Neural progenitor cell (in vitro differentiated cells): ENCODE measurements around the gene PDE1C. TPM values are rescaled to one million over a fixed set of nuclear protein-coding genes. Genes with fewer than 3 reads are reported as not detected.

Source experiments
- DNase-seq: peaks from one replicate; pipeline ENCODE4 v3.0.0-alpha.2; 2016; ENCODE audit warnings: low spot score
- H2AFZ ChIP-seq: fragments of 200-600 bp; sonication (generic); replicated peaks from 2 replicates; pipeline ENCODE4 v1.6.1; 2016; ENCODE audit warnings: antibody characterized with exemption
- H3F3A ChIP-seq: fragments of 200-600 bp; sonication (generic); 2 replicates; pipeline ENCODE4 v1.6.1; 2016; ENCODE audit warnings: antibody characterized with exemption, low read depth
- H3K27ac ChIP-seq: fragments of 200-600 bp; sonication (generic); 2 replicates; pipeline ENCODE4 v1.5.1; 2016; ENCODE audit warnings: mild to moderate bottlenecking
- H3K27me3 ChIP-seq: fragments of 200-600 bp; sonication (generic); 2 replicates; pipeline ENCODE4 v1.6.1; 2016; ENCODE audit warnings: mild to moderate bottlenecking, moderate library complexity
- H3K36me3 ChIP-seq: fragments of 200-600 bp; sonication (generic); 2 replicates; pipeline ENCODE4 v1.5.1; 2016
- H3K4me1 ChIP-seq: fragments of 200-600 bp; sonication (generic); 2 replicates; pipeline ENCODE4 v1.6.1; 2016; ENCODE audit warnings: mixed run types
- H3K4me2 ChIP-seq: fragments of 200-600 bp; sonication (generic); 2 replicates; pipeline ENCODE4 v1.6.1; 2016
- H3K4me3 ChIP-seq: fragments of 200-600 bp; sonication (generic); 2 replicates; pipeline ENCODE4 v1.5.1; 2016
- H3K79me2 ChIP-seq: fragments of 200-600 bp; sonication (generic); 2 replicates; pipeline ENCODE4 v1.6.1; 2016; ENCODE audit warnings: low read depth
- H3K9ac ChIP-seq: fragments of 200-600 bp; sonication (generic); 2 replicates; pipeline ENCODE4 v1.6.1; 2016
- H3K9me3 ChIP-seq: fragments of 200-600 bp; sonication (generic); 2 replicates; pipeline ENCODE4 v1.5.1; 2016; ENCODE audit warnings: low read depth
- H4K20me1 ChIP-seq: fragments of 200-600 bp; sonication (generic); 2 replicates; pipeline ENCODE4 v1.6.1; 2016; ENCODE audit warnings: low read depth
- H3K27ac Mint-ChIP-seq: 3 replicates; pipeline ENCODE4 v1.8.0; 2021; ENCODE audit warnings: mixed read lengths
- H3K27me3 Mint-ChIP-seq: 2 replicates; pipeline ENCODE4 v1.8.0; 2022; ENCODE audit warnings: low read depth, mild to moderate bottlenecking, inconsistent platforms, moderate library complexity, mixed read lengths; ENCODE audit not compliant: insufficient read depth
- H3K36me3 Mint-ChIP-seq: 3 replicates; pipeline ENCODE4 v1.8.0; 2021; ENCODE audit warnings: mixed read lengths
- H3K4me1 Mint-ChIP-seq: 3 replicates; pipeline ENCODE4 v1.8.0; 2021; ENCODE audit warnings: mixed read lengths
- H3K4me3 Mint-ChIP-seq: 3 replicates; pipeline ENCODE4 v1.8.0; 2021; ENCODE audit warnings: mild to moderate bottlenecking, moderate library complexity, mixed read lengths
- H3K9me3 Mint-ChIP-seq: 3 replicates; pipeline ENCODE4 v1.8.0; 2020; ENCODE audit warnings: mixed read lengths
- EZH2 ChIP-seq: fragments of 200-600 bp; sonication (generic); IDR thresholded peaks from 2 replicates; pipeline ENCODE4 v1.6.1; 2017; ENCODE audit warnings: antibody characterized with exemption, mild to moderate bottlenecking, moderate library complexity
- EZH2phosphoT487 ChIP-seq: fragments of 200-600 bp; sonication (generic); IDR thresholded peaks from 2 replicates; pipeline ENCODE4 v1.6.1; 2017; ENCODE audit warnings: antibody characterized with exemption
- total RNA-seq: library from RNA; depleted of rRNA; stranded (reverse); fragments of >200 nt; gene quantifications from 2 replicates; pipeline ENCODE4 v1.2.3, GENCODE V29; 2015; ENCODE audit warnings: low replicate concordance
- TF ChIP-seq, protein P1 (sequence below): fragments of 200-600 bp; sonication (generic); IDR thresholded peaks from 2 replicates; pipeline ENCODE4 v1.5.1; 2017; ENCODE audit warnings: antibody characterized with exemption, mild to moderate bottlenecking

PDE1C gene
- total RNA-seq, 1 donor from 2014 or later = 0.54 TPM

GRCh38 chr7:31921047-31921446 is 149.2 kb downstream of the PDE1C start:
- Mint-ChIP-seq H3K4me1 (peaks cover 4% of the 10 kb centered on the region), H3K36me3 (no peaks in the 10 kb centered on the region), H3K9me3 (no peaks in the 10 kb centered on the region), H3K27me3 (no peaks in the 10 kb centered on the region), H3K4me3 (no peak overlapping the region), H3K27ac (no peak overlapping the region)
- Histone ChIP-seq H2AFZ (no peak overlapping the region), H3K4me1 (no peaks in the 10 kb centered on the region), H3K27me3 (no peaks in the 10 kb centered on the region), H4K20me1 (no peaks in the 10 kb centered on the region), H3K4me3 (no peak overlapping the region), H3K9me3 (no peaks in the 10 kb centered on the region), H3K27ac (no peak overlapping the region), H3K9ac (no peak overlapping the region), H3F3A (no peaks in the 10 kb centered on the region), H3K36me3 (no peaks in the 10 kb centered on the region), H3K4me2 (no peak overlapping the region), H3K79me2 (no peaks in the 10 kb centered on the region)
- no peak for DNase-seq
- TF ChIP-seq EZH2 = no peak
- TF ChIP-seq, protein P1, sequence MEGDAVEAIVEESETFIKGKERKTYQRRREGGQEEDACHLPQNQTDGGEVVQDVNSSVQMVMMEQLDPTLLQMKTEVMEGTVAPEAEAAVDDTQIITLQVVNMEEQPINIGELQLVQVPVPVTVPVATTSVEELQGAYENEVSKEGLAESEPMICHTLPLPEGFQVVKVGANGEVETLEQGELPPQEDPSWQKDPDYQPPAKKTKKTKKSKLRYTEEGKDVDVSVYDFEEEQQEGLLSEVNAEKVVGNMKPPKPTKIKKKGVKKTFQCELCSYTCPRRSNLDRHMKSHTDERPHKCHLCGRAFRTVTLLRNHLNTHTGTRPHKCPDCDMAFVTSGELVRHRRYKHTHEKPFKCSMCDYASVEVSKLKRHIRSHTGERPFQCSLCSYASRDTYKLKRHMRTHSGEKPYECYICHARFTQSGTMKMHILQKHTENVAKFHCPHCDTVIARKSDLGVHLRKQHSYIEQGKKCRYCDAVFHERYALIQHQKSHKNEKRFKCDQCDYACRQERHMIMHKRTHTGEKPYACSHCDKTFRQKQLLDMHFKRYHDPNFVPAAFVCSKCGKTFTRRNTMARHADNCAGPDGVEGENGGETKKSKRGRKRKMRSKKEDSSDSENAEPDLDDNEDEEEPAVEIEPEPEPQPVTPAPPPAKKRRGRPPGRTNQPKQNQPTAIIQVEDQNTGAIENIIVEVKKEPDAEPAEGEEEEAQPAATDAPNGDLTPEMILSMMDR = no peak

- no peak overlapping the region for H2AFZ ChIP-seq
- H3K4me2 ChIP-seq = no peak overlapping the region
- no peak overlapping the region for H3K4me3 Mint-ChIP-seq
- no peaks in the 10 kb centered on the region for H3K4me1 ChIP-seq
- H4K20me1 ChIP-seq = no peaks in the 10 kb centered on the region
- H3F3A ChIP-seq = no peaks in the 10 kb centered on the region
- H3K9ac ChIP-seq = no peak overlapping the region
- TF ChIP-seq EZH2 (no peak), EZH2phosphoT487 (no peak)
- TF ChIP-seq, protein P1 = no peak
- H3K4me1 Mint-ChIP-seq = peaks cover 4% of the 10 kb centered on the region
- no peak overlapping the region for H3K27ac Mint-ChIP-seq
- H3K27me3 ChIP-seq = no peaks in the 10 kb centered on the region
- no peak overlapping the region for H3K27ac ChIP-seq
- no peak overlapping the region for H3K4me3 ChIP-seq
- no peaks in the 10 kb centered on the region for H3K36me3 Mint-ChIP-seq
- no peaks in the 10 kb centered on the region for H3K9me3 ChIP-seq
- H3K27me3 Mint-ChIP-seq = no peaks in the 10 kb centered on the region
- no peaks in the 10 kb centered on the region for H3K36me3 ChIP-seq
- no peaks in the 10 kb centered on the region for H3K79me2 ChIP-seq
- no peaks in the 10 kb centered on the region for H3K9me3 Mint-ChIP-seq
- no peak for DNase-seq
Measured at GRCh38 chr7:31919678-31920369, 150.4 kb downstream of the PDE1C start.

GRCh38 chr7:31918706-31919393 is 151.4 kb downstream of the PDE1C start:
- Histone ChIP-seq H3K4me3 (no peak overlapping the region), H3K4me1 (no peaks in the 10 kb centered on the region), H3K9ac (no peak overlapping the region), H2AFZ (no peak overlapping the region), H3K4me2 (no peak overlapping the region), H3K79me2 (no peaks in the 10 kb centered on the region), H3K27me3 (no peaks in the 10 kb centered on the region), H3K27ac (no peak overlapping the region), H3K36me3 (no peaks in the 10 kb centered on the region), H4K20me1 (no peaks in the 10 kb centered on the region), H3F3A (no peaks in the 10 kb centered on the region), H3K9me3 (no peaks in the 10 kb centered on the region)
- peaks cover 4% of the 10 kb centered on the region for H3K4me1 Mint-ChIP-seq
- H3K9me3 Mint-ChIP-seq = no peaks in the 10 kb centered on the region
- H3K4me3 Mint-ChIP-seq = no peak overlapping the region
- no peaks in the 10 kb centered on the region for H3K36me3 Mint-ChIP-seq
- no peak overlapping the region for H3K27ac Mint-ChIP-seq
- no peak for DNase-seq
- TF ChIP-seq, protein P1 = no peak
- TF ChIP-seq EZH2 (no peak), EZH2phosphoT487 (no peak)
- no peaks in the 10 kb centered on the region for H3K27me3 Mint-ChIP-seq
